Spleen (tissue), 7 donors: Measurements from ENCODE around the gene FLT1.

Experiments
- POLR2AphosphoS5 ChIP-seq, 3 donors: sonication (generic); formaldehyde crosslinking; IDR thresholded peaks; one replicate each; pipeline ENCODE4 v1.5.1; 2017; ENCODE audit warnings: antibody characterized with exemption in 3 of 3
- TF ChIP-seq, protein P1 (sequence below), 11 experiments: fragments of 200-600 bp in 7 of 11; fragments of 450-650 bp in 4 of 11; sonication (generic) in 4 of 11; IDR thresholded peaks in 8 of 11; conservative IDR thresholded peaks in 3 of 11; 1 replicate in 7 of 11; 2 replicates in 4 of 11; pipeline versions ENCODE4 v1.4.0 to v1.8.0; 2016 to 2021; ENCODE audit warnings: antibody characterized with exemption in 11 of 11, inconsistent platforms in 4 of 11, mild to moderate bottlenecking in 1 of 11
- donor health status: DM: no; HTN: no; CAD: no; lungs with moderate emphysema.
- donor health status: DM: no; HTN: no; CAD: no.
- donor health status: DM: no; HTN: no; CAD: no.

- TF ChIP-seq, protein P1, sequence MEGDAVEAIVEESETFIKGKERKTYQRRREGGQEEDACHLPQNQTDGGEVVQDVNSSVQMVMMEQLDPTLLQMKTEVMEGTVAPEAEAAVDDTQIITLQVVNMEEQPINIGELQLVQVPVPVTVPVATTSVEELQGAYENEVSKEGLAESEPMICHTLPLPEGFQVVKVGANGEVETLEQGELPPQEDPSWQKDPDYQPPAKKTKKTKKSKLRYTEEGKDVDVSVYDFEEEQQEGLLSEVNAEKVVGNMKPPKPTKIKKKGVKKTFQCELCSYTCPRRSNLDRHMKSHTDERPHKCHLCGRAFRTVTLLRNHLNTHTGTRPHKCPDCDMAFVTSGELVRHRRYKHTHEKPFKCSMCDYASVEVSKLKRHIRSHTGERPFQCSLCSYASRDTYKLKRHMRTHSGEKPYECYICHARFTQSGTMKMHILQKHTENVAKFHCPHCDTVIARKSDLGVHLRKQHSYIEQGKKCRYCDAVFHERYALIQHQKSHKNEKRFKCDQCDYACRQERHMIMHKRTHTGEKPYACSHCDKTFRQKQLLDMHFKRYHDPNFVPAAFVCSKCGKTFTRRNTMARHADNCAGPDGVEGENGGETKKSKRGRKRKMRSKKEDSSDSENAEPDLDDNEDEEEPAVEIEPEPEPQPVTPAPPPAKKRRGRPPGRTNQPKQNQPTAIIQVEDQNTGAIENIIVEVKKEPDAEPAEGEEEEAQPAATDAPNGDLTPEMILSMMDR (IDR thresholded peaks at IDR 0.05 in 8 of 11, conservative IDR thresholded peaks at IDR 0.05 in 3 of 11) = no peak
- no peak for TF ChIP-seq POLR2AphosphoS5 (IDR thresholded peaks at IDR 0.05)
Measured at GRCh38 chr13:28492569-28493367, 2.2 kb downstream of the FLT1 start.
